Panc1 (cell line): Measurements from ENCODE around the gene TRAF7. TPM values are rescaled to one million over a fixed set of nuclear protein-coding genes. Genes with fewer than 3 reads are reported as not detected.

Experiments
- ATAC-seq: fragments of 200-7000 bp; cut with Tn5 transposase; 2 replicates; pipeline ENCODE4 v1.9.1; 2020; ENCODE audit warnings: mild to moderate bottlenecking, moderate library complexity
- BruUV-seq: library from RNA; stranded (reverse); fragments of 400-500 nt; replicated peaks from 2 replicates; lab custom pipeline; 2021; lab: Mats Ljungman, UMichigan
- CTCF ChIA-PET: fragments of 300-600 bp; sonication (Branson Sonifier 250); formaldehyde crosslinking; loops from one replicate; lab custom pipeline; 2022; ENCODE audit warnings: antibody characterized with exemption; lab: Charles Lee
- POLR2A ChIA-PET: fragments of 300-600 bp; sonication (Branson Sonifier 250); formaldehyde crosslinking; loops from one replicate; lab custom pipeline; 2022; ENCODE audit warnings: antibody characterized with exemption; lab: Charles Lee
- DNase-seq: peaks from one replicate; pipeline ENCODE4 v3.0.0-alpha.2; 2010; ENCODE audit warnings: low read depth, low spot score
- H3K27ac ChIP-seq: 2 replicates; pipeline ENCODE4 v1.5.1; 2011; ENCODE audit warnings: mild to moderate bottlenecking, low read length, inconsistent platforms
- H3K27me3 ChIP-seq: fragments of 200-500 bp; sonication (Bioruptor generic); 2 replicates; pipeline ENCODE4 v1.6.0; 2014; ENCODE audit warnings: low read length, inconsistent platforms; ENCODE audit not compliant: control insufficient read depth, insufficient read depth
- H3K36me3 ChIP-seq: fragments of 200-500 bp; sonication (Bioruptor generic); 2 replicates; pipeline ENCODE4 v1.5.1; 2014; ENCODE audit warnings: inconsistent platforms, mild to moderate bottlenecking, low read length, moderate library complexity; ENCODE audit not compliant: control insufficient read depth, insufficient read depth
- H3K4me1 ChIP-seq: 2 replicates; pipeline ENCODE4 v1.5.1; 2011; ENCODE audit warnings: inconsistent platforms, mild to moderate bottlenecking, low read length, moderate library complexity; ENCODE audit not compliant: control insufficient read depth, insufficient read depth
- H3K4me3 ChIP-seq, 2 experiments: 2 replicates each; pipeline ENCODE4 v1.5.1; 2011 to 2012; ENCODE audit warnings: low read depth in 2 of 2, low read length in 2 of 2, mild to moderate bottlenecking in 2 of 2, inconsistent platforms in 1 of 2, moderate library complexity in 1 of 2
- H3K9me3 ChIP-seq: fragments of 200-500 bp; sonication (Bioruptor generic); 2 replicates; pipeline ENCODE4 v1.5.1; 2014; ENCODE audit warnings: low read depth, mild to moderate bottlenecking, inconsistent platforms, low read length, moderate library complexity; ENCODE audit not compliant: control insufficient read depth, insufficient read depth
- POLR2AphosphoS5 ChIP-seq: IDR thresholded peaks from 2 replicates; pipeline ENCODE4 v1.6.1; 2012; ENCODE audit warnings: mild to moderate bottlenecking, low read depth, low read length, moderate library complexity
- SIN3A ChIP-seq: IDR thresholded peaks from 2 replicates; pipeline ENCODE4 v1.6.1; 2012; ENCODE audit warnings: low read depth, mild to moderate bottlenecking, low read length, moderate library complexity, borderline replicate concordance; ENCODE audit not compliant: insufficient read depth
- TCF7L2 ChIP-seq: IDR thresholded peaks from 2 replicates; pipeline ENCODE4 v1.6.1; 2011; ENCODE audit warnings: mild to moderate bottlenecking, low read depth, low read length, inconsistent platforms
- in situ Hi-C: cut with HindIII; loops from 2 replicates; pipeline ENCODE4 v1.10.0; 2016; ENCODE audit warnings: low sequenced_read_pairs, low pct_unique_long_range_greater_than_20kb
- intact Hi-C: fragments of 100-400 bp; cut with micrococcal nuclease; formaldehyde crosslinking; loops from one replicate; pipeline ENCODE4 v1.10.0; 2022; ENCODE audit not compliant: unreplicated experiment
- total RNA-seq: library from RNA; stranded (reverse); gene quantifications from one replicate; pipeline ENCODE4 v1.2.1, GENCODE V29; 2021; ENCODE audit not compliant: unreplicated experiment
- TF ChIP-seq, protein P1 (sequence below): fragments of 450-650 bp; IDR thresholded peaks from 2 replicates; pipeline ENCODE4 v1.5.1; 2017; ENCODE audit warnings: mild to moderate bottlenecking
- TF ChIP-seq, protein P2 (sequence below), 2 experiments: IDR thresholded peaks; 2 replicates each; pipeline ENCODE4 v1.6.1; 2011 to 2012; ENCODE audit warnings: low read depth in 2 of 2, control low read depth in 1 of 2, low read length in 1 of 2, mild to moderate bottlenecking in 1 of 2, moderate library complexity in 1 of 2; ENCODE audit not compliant: insufficient read depth in 1 of 2

TRAF7 gene
- total RNA-seq, 1 experiment from 2014 or later = 108 TPM

DNA sequence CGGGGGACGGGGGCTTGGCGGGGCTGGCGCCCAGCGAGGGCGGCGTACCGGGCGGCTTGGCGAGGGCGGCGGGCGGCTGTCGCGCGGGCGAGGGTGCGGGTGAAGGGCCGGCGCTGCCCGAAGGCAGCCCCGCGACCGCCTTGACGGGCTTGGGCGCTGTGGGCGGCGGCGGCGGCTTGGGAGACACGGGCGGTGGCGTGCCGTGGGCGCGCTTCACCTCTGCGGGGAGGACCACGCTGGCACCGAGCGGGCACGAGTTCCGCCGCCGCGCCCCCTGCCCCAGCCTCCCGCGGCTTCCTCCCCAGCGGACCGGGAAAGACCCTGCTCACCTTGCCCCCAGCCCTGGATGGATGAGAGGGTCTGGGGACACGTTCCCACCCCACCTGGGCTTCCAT is 23.5 kb downstream of the TRAF7 start:
- POLR2A ChIA-PET = no interaction called here
- BruUV-seq = no TSS peak
- no peak overlapping the region for H3K4me3 ChIP-seq
- DNase-seq (no peak), ATAC-seq (no peak)
- in situ Hi-C loops = no loop called here
- H3K36me3 ChIP-seq = no peaks in the 10 kb centered on the region
- H3K27ac ChIP-seq = no peak overlapping the region
- H3K4me1 ChIP-seq = no peaks in the 10 kb centered on the region
- H3K27me3 ChIP-seq = no peaks in the 10 kb centered on the region
- TF ChIP-seq SIN3A = no peak
- TF ChIP-seq POLR2AphosphoS5 = no peak
- no peak for TF ChIP-seq TCF7L2
- TF ChIP-seq, protein P1, sequence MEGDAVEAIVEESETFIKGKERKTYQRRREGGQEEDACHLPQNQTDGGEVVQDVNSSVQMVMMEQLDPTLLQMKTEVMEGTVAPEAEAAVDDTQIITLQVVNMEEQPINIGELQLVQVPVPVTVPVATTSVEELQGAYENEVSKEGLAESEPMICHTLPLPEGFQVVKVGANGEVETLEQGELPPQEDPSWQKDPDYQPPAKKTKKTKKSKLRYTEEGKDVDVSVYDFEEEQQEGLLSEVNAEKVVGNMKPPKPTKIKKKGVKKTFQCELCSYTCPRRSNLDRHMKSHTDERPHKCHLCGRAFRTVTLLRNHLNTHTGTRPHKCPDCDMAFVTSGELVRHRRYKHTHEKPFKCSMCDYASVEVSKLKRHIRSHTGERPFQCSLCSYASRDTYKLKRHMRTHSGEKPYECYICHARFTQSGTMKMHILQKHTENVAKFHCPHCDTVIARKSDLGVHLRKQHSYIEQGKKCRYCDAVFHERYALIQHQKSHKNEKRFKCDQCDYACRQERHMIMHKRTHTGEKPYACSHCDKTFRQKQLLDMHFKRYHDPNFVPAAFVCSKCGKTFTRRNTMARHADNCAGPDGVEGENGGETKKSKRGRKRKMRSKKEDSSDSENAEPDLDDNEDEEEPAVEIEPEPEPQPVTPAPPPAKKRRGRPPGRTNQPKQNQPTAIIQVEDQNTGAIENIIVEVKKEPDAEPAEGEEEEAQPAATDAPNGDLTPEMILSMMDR = no peak
- TF ChIP-seq, protein P2, sequence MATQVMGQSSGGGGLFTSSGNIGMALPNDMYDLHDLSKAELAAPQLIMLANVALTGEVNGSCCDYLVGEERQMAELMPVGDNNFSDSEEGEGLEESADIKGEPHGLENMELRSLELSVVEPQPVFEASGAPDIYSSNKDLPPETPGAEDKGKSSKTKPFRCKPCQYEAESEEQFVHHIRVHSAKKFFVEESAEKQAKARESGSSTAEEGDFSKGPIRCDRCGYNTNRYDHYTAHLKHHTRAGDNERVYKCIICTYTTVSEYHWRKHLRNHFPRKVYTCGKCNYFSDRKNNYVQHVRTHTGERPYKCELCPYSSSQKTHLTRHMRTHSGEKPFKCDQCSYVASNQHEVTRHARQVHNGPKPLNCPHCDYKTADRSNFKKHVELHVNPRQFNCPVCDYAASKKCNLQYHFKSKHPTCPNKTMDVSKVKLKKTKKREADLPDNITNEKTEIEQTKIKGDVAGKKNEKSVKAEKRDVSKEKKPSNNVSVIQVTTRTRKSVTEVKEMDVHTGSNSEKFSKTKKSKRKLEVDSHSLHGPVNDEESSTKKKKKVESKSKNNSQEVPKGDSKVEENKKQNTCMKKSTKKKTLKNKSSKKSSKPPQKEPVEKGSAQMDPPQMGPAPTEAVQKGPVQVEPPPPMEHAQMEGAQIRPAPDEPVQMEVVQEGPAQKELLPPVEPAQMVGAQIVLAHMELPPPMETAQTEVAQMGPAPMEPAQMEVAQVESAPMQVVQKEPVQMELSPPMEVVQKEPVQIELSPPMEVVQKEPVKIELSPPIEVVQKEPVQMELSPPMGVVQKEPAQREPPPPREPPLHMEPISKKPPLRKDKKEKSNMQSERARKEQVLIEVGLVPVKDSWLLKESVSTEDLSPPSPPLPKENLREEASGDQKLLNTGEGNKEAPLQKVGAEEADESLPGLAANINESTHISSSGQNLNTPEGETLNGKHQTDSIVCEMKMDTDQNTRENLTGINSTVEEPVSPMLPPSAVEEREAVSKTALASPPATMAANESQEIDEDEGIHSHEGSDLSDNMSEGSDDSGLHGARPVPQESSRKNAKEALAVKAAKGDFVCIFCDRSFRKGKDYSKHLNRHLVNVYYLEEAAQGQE (IDR thresholded peaks at IDR 0.05; ENCODE audit: insufficient read depth in 1 of 2, low read depth in 2 of 2, low read length in 1 of 2) = no peak
- CTCF ChIA-PET = no interaction called here
- no peaks in the 10 kb centered on the region for H3K9me3 ChIP-seq
- intact Hi-C loops = no loop called here

DNA sequence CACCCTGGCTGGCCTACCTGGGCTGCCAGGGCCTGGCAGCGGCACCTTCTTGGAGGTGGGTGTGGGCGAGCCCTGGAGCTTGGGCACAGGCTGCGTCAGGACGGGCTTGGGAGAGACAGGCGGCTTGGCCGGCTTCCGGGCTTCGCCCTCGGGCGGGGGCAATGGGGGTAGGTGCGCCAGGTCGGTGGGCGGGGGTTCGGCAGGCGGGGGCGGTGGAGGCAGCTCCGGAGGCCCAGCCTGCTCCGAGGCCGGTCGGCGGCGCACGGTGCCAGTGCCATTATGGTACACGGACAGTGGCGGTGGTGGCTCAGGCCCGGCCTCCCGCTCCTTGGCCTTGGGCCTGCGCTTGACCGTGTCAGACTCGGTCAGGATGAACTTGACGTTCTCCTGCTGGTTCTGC is 24.0 kb downstream of the TRAF7 start:
- H3K9me3 ChIP-seq = no peaks in the 10 kb centered on the region
- TF ChIP-seq POLR2AphosphoS5 = no peak
- TF ChIP-seq, protein P2 (IDR thresholded peaks at IDR 0.05; ENCODE audit: insufficient read depth in 1 of 2, low read depth in 2 of 2, low read length in 1 of 2) = no peak
- TF ChIP-seq TCF7L2 = no peak
- TF ChIP-seq SIN3A = no peak
- TF ChIP-seq, protein P1 = no peak
- H3K36me3 ChIP-seq = no peaks in the 10 kb centered on the region
- POLR2A ChIA-PET = no interaction called here
- no peak overlapping the region for H3K27ac ChIP-seq
- CTCF ChIA-PET = no interaction called here
- no TSS peak for BruUV-seq
- H3K4me1 ChIP-seq = no peaks in the 10 kb centered on the region
- intact Hi-C loops (no loop called here), in situ Hi-C loops (no loop called here)
- no peak for DNase-seq
- H3K27me3 ChIP-seq = no peaks in the 10 kb centered on the region
- H3K4me3 ChIP-seq = no peak overlapping the region
- ATAC-seq = no peak
